Stomach (tissue), 9 donors: ENCODE measurements around the gene MYO5A. TPM values are rescaled to one million over a fixed set of nuclear protein-coding genes. Genes with fewer than 3 reads are reported as not detected.

ENCODE experiments used
- DNase-seq, 2 donors: peaks; one replicate each; pipeline versions ENCODE4 v3.0.0 to v3.0.0-alpha.2; 2013 to 2019
- H3K27ac ChIP-seq, 5 donors: fragments of 200-600 bp in 4 of 5; sonication (generic) in 4 of 5; one replicate each; pipeline ENCODE4 v1.5.1; 2013 to 2019; ENCODE audit warnings: mild to moderate bottlenecking in 1 of 5, moderate library complexity in 1 of 5
- H3K27me3 ChIP-seq, 3 donors: fragments of 200-600 bp; sonication (generic); one replicate each; pipeline ENCODE4 v1.5.1; 2017 to 2019; ENCODE audit warnings: mixed run types in 1 of 3
- H3K36me3 ChIP-seq, 4 donors: fragments of 200-600 bp; sonication (generic); 1 replicate in 3 of 4; 2 replicates in 1 of 4; pipeline ENCODE4 v1.5.1; 2016 to 2019
- H3K4me1 ChIP-seq, 4 donors: fragments of 200-600 bp; sonication (generic); one replicate each; pipeline ENCODE4 v1.5.1; 2016 to 2019
- H3K4me3 ChIP-seq, 4 donors: fragments of 200-600 bp; sonication (generic) in 3 of 4; one replicate each; pipeline ENCODE4 v1.5.1; 2016 to 2019; ENCODE audit warnings: mild to moderate bottlenecking in 1 of 4
- H3K9me3 ChIP-seq, 4 donors: fragments of 200-600 bp; sonication (generic); one replicate each; pipeline ENCODE4 v1.5.1; 2016 to 2019
- CTCF ChIP-seq, 7 experiments: fragments of 450-650 bp in 4 of 7; fragments of 200-600 bp in 3 of 7; sonication (generic) in 3 of 7; IDR thresholded peaks; one replicate each; pipeline ENCODE4 v1.5.1; 2016 to 2019; ENCODE audit warnings: antibody characterized with exemption in 7 of 7, control low read depth in 2 of 7, mild to moderate bottlenecking in 1 of 7
- EP300 ChIP-seq: sonication (generic); formaldehyde crosslinking; IDR thresholded peaks from one replicate; pipeline ENCODE4 v1.6.1; 2017; ENCODE audit warnings: antibody characterized with exemption
- POLR2A ChIP-seq, 4 donors: fragments of 450-650 bp; IDR thresholded peaks; one replicate each; pipeline ENCODE4 v1.6.1; 2016; ENCODE audit warnings: antibody characterized with exemption in 4 of 4, control low read depth in 2 of 4, mild to moderate bottlenecking in 1 of 4, moderate library complexity in 1 of 4
- POLR2AphosphoS5 ChIP-seq, 3 donors: sonication (generic); formaldehyde crosslinking; IDR thresholded peaks; one replicate each; pipeline ENCODE4 v1.6.1; 2016; ENCODE audit warnings: antibody characterized with exemption in 3 of 3
- WGBS, 5 donors: extraction: QIAGEN DNeasy Blood & Tissue Kit in 3 of 5; methylation state at CpG; one replicate each; pipeline versions ENCODE4 v1.1.5 to v1.1.7; 2013 to 2018; 5-methylcytosine and 5-hydroxymethylcytosine counted together
- intact Hi-C: fragments of 100-400 bp; cut with DNase I; formaldehyde crosslinking; loops from one replicate; pipeline ENCODE4 v1.15.1; 2023; ENCODE audit warnings: low total_unique reads
- polyA plus RNA-seq, 3 donors: library from polyadenylated mRNA; stranded (reverse); fragments of 200-250 nt; gene quantifications; one replicate each; pipeline ENCODE4 v1.2.3, GENCODE V29; 2013
- total RNA-seq, 5 donors: library from RNA; depleted of rRNA; stranded (reverse); fragments of >200 nt; gene quantifications; one replicate each; pipeline versions ENCODE4 v1.1.0 to v1.2.3, GENCODE V29; 2014 to 2016
- donor health status: healthy with polysubstance abuse.
- donor health status: Bipolar disorder and iron deficiency.
- donor health status: healthy.

The MYO5A gene
- total and polyA plus RNA-seq, 8 donors, result 1.2 to 26.2 (median 12.0) TPM

GRCh38 chr15:52424856-52425431, 103.7 kb downstream of the MYO5A start:
- intact Hi-C loops, result no loop called here
- H3K27ac ChIP-seq, result no peak overlapping the region
- 92 to 99% (median 96%) methylated on average over 2 of the region's 2 CpGs for WGBS, 5 donors
- no peak overlapping the region for H3K4me3 ChIP-seq
- H3K4me1 ChIP-seq, result peaks cover 0 to 5% (median 0%) of the 10 kb centered on the region in 4 donors
- H3K36me3 ChIP-seq, result peaks cover 0 to 10% (median 5%) of the 10 kb centered on the region in 4 donors
- no peak for DNase-seq
- H3K9me3 ChIP-seq, result no peaks in the 10 kb centered on the region
- no peak for TF ChIP-seq CTCF (IDR thresholded peaks at IDR 0.05)
- H3K27me3 ChIP-seq, result no peaks in the 10 kb centered on the region

GRCh38 chr15:52423852-52424251, 104.8 kb downstream of the MYO5A start:
- 84 to 97% (median 95%) methylated on average over 1 of the region's 1 CpG for WGBS, 5 donors
- H3K36me3 ChIP-seq, result peaks cover 0 to 10% (median 5%) of the 10 kb centered on the region in 4 donors
- no peak overlapping the region for H3K27ac ChIP-seq
- no peak overlapping the region for H3K4me3 ChIP-seq
- H3K9me3 ChIP-seq, result no peaks in the 10 kb centered on the region
- TF ChIP-seq POLR2A (IDR thresholded peaks at IDR 0.05), result no peak
- no peak for TF ChIP-seq POLR2AphosphoS5 (IDR thresholded peaks at IDR 0.05)
- TF ChIP-seq EP300, result no peak
- TF ChIP-seq CTCF (IDR thresholded peaks at IDR 0.05), result no peak
- intact Hi-C loops, result no loop called here
- peaks cover 0 to 5% (median 0%) of the 10 kb centered on the region in 4 donors for H3K4me1 ChIP-seq
- DNase-seq, result no peak
- no peaks in the 10 kb centered on the region for H3K27me3 ChIP-seq

- Histone ChIP-seq H3K27me3 (no peaks in the 10 kb centered on the region), H3K4me1 (no peaks in the 10 kb centered on the region), H3K4me3 (no peak overlapping the region), H3K27ac (no peak overlapping the region), H3K36me3 (peaks cover 0 to 10% (median 5%) of the 10 kb centered on the region in 4 donors), H3K9me3 (no peaks in the 10 kb centered on the region)
- DNase-seq, result no peak
- no peak for TF ChIP-seq POLR2AphosphoS5 (IDR thresholded peaks at IDR 0.05)
- no peak for TF ChIP-seq CTCF (IDR thresholded peaks at IDR 0.05)
- no peak for TF ChIP-seq EP300
- no peak for TF ChIP-seq POLR2A (IDR thresholded peaks at IDR 0.05)
- intact Hi-C loops, result no loop called here
Measured at GRCh38 chr15:52422001-52422400, 106.7 kb downstream of the MYO5A start.

GRCh38 chr15:52421029-52421428, 107.7 kb downstream of the MYO5A start:
- intact Hi-C loops, result no loop called here
- Histone ChIP-seq H3K4me3 (no peak overlapping the region), H3K27ac (no peak overlapping the region), H3K36me3 (peaks cover 0 to 10% (median 5%) of the 10 kb centered on the region in 4 donors), H3K27me3 (no peaks in the 10 kb centered on the region), H3K4me1 (no peaks in the 10 kb centered on the region), H3K9me3 (no peaks in the 10 kb centered on the region)
- TF ChIP-seq EP300, result no peak
- TF ChIP-seq POLR2A (IDR thresholded peaks at IDR 0.05), result no peak
- no peak for TF ChIP-seq POLR2AphosphoS5 (IDR thresholded peaks at IDR 0.05)
- TF ChIP-seq CTCF (IDR thresholded peaks at IDR 0.05), result no peak
- WGBS, 5 donors, result 87 to 96% (median 94%) methylated on average over 3 of the region's 3 CpGs
- no peak for DNase-seq
